Measurements from ENCODE around the gene MTMR3. TPM values are rescaled to one million over a fixed set of nuclear protein-coding genes. Genes with fewer than 3 reads are reported as not detected.

Gene MTMR3
- total and polyA plus RNA-seq, 2 of the 8 experiments (the other 6 are each of a cell fraction or from before 2014, with no cell fraction given) = 16.9 to 18.5 TPM

DNA sequence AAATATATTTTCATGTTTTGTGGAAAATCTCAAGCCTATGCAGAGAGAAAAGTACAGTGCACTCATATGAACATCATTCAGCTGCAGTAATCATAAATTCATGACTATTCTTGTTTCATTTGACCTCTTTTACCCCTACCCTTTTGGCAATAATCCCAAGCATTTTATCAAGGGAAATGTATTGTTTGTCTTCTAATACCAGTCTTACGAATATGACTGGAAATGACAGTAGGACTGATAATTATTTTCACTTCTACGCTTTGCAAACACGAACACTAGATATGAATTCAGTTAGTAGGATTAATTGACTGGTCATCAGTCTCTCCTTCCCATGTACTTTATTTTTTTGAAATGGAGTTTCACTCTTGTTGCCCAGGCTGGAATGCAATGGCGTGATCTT, 90.3 kb downstream of the MTMR3 start:
- Histone ChIP-seq H3K4me3 (ENCODE audit: extremely low read depth in 1 of 4, insufficient read depth in 2 of 4, low read depth in 3 of 4, low read length in 4 of 4) (no peak overlapping the region), H3K9me3 (ENCODE audit: insufficient read depth in 2 of 2, low read depth in 1 of 2, low read length in 1 of 2) (no peaks in the 10 kb centered on the region)
- TF ChIP-seq, protein P1, sequence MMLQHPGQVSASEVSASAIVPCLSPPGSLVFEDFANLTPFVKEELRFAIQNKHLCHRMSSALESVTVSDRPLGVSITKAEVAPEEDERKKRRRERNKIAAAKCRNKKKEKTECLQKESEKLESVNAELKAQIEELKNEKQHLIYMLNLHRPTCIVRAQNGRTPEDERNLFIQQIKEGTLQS (IDR thresholded peaks at IDR 0.05; ENCODE audit: insufficient read depth, low read depth, low read length) = no peak
- TF ChIP-seq BACH1 (IDR thresholded peaks at IDR 0.05; ENCODE audit: low read length) = no peak
- no peak for TF ChIP-seq JUND (IDR thresholded peaks at IDR 0.05; ENCODE audit: low read length)
- no peak for TF ChIP-seq RAD21 (IDR thresholded peaks at IDR 0.05 in 1 of 2, conservative IDR thresholded peaks at IDR 0.05 in 1 of 2; ENCODE audit: low read depth in 2 of 2, low read length in 2 of 2)
- TF ChIP-seq TEAD4 (IDR thresholded peaks at IDR 0.05; ENCODE audit: low read depth, low read length) = no peak
- no peak for TF ChIP-seq CREB1 (IDR thresholded peaks at IDR 0.05)
- TF ChIP-seq TAF1 (IDR thresholded peaks at IDR 0.05; ENCODE audit: low read depth, low read length) = no peak
- TF ChIP-seq SIRT6 (IDR thresholded peaks at IDR 0.05; ENCODE audit: low read length) = no peak
- TF ChIP-seq EZH2 (IDR thresholded peaks at IDR 0.05; ENCODE audit: low read depth, low read length, severe bottlenecking) = no peak
- TF ChIP-seq BCL11A (IDR thresholded peaks at IDR 0.05; ENCODE audit: low read depth in 2 of 2, low read length in 2 of 2) = no peak
- TF ChIP-seq SP1 (IDR thresholded peaks at IDR 0.05; ENCODE audit: low read depth, low read length) = no peak
- TF ChIP-seq, protein P2, sequence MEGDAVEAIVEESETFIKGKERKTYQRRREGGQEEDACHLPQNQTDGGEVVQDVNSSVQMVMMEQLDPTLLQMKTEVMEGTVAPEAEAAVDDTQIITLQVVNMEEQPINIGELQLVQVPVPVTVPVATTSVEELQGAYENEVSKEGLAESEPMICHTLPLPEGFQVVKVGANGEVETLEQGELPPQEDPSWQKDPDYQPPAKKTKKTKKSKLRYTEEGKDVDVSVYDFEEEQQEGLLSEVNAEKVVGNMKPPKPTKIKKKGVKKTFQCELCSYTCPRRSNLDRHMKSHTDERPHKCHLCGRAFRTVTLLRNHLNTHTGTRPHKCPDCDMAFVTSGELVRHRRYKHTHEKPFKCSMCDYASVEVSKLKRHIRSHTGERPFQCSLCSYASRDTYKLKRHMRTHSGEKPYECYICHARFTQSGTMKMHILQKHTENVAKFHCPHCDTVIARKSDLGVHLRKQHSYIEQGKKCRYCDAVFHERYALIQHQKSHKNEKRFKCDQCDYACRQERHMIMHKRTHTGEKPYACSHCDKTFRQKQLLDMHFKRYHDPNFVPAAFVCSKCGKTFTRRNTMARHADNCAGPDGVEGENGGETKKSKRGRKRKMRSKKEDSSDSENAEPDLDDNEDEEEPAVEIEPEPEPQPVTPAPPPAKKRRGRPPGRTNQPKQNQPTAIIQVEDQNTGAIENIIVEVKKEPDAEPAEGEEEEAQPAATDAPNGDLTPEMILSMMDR (IDR thresholded peaks at IDR 0.05; ENCODE audit: control extremely low read depth in 1 of 3, insufficient read depth in 1 of 3, low read depth in 1 of 3, low read length in 3 of 3) = no peak

More for the DNA sequence above, 90.3 kb downstream of the MTMR3 start:
- H3K27ac ChIP-seq (ENCODE audit: low read depth, low read length) = no peak overlapping the region
- H3K4me2 ChIP-seq (ENCODE audit: insufficient read depth in 1 of 2, low read depth in 2 of 2, low read length in 2 of 2) = no peak overlapping the region
- no peak overlapping the region for H2AK5ac ChIP-seq (ENCODE audit: low read depth, low read length)
- H3K18ac ChIP-seq (ENCODE audit: extremely low read depth, low read length) = no peak overlapping the region
- H4K5ac ChIP-seq (ENCODE audit: insufficient read length, low read depth, low read length) = no peak overlapping the region
- no peak overlapping the region for H3K4ac ChIP-seq (replicated peaks; ENCODE audit: insufficient read length, low read depth, low read length)
- H2BK20ac ChIP-seq (ENCODE audit: low read length) = no peak overlapping the region
- DNase-seq (ENCODE audit: low read depth in 1 of 2, low spot score in 2 of 2) (no peak), FAIRE-seq (no peak)
- no peaks in the 10 kb centered on the region for H3K4me1 ChIP-seq (replicated peaks in 1 of 4; ENCODE audit: control insufficient read depth in 3 of 4, insufficient read depth in 4 of 4, low read length in 3 of 4)
- H2BK12ac ChIP-seq (ENCODE audit: low read depth, low read length) = no peak overlapping the region
- no peak overlapping the region for H3K9ac ChIP-seq (replicated peaks in 1 of 4; ENCODE audit: extremely low read depth in 1 of 4, low read depth in 3 of 4, low read length in 3 of 4)
- no peaks in the 10 kb centered on the region for H3K27me3 ChIP-seq (replicated peaks in 1 of 4; ENCODE audit: control insufficient read depth in 3 of 4, extremely low read depth in 1 of 4, insufficient read depth in 3 of 4, low read length in 3 of 4)
- no peaks in the 10 kb centered on the region for H3K79me2 ChIP-seq (ENCODE audit: control insufficient read depth in 1 of 2, insufficient read depth in 2 of 2, low read length in 2 of 2)
- H2BK120ac ChIP-seq (replicated peaks; ENCODE audit: low read depth, low read length) = no peak overlapping the region
- ChIA-PET POLR2A (ENCODE audit: partially characterized antibody) (no interaction called here), CTCF (ENCODE audit: partially characterized antibody) (no interaction called here)
- no peak overlapping the region for H3K56ac ChIP-seq (replicated peaks; ENCODE audit: insufficient read length, low read depth, low read length)
- H3K23me2 ChIP-seq (ENCODE audit: low read depth, low read length) = no peaks in the 10 kb centered on the region
- no peak overlapping the region for H3K23ac ChIP-seq (ENCODE audit: insufficient read length)
- H2AFZ ChIP-seq (ENCODE audit: low read length) = no peak overlapping the region
- no peaks in the 10 kb centered on the region for H3K79me1 ChIP-seq (ENCODE audit: low read depth, low read length)
- H4K91ac ChIP-seq (replicated peaks; ENCODE audit: insufficient read length, low read length) = no peak overlapping the region
- 89% methylated on average over 4 of the region's 4 CpGs; no CpG with 5 or more reads in 1 of the 2 experiments for WGBS, 2 experiments (ENCODE audit: extremely low coverage in 1 of 2, insufficient coverage in 1 of 2, insufficient read length in 1 of 2, insufficient replicate concordance in 2 of 2, low coverage in 1 of 2, low lambda C conversion rate in 2 of 2, missing lambda C conversion rate in 1 of 2)
- H4K8ac ChIP-seq (ENCODE audit: extremely low read depth, insufficient read depth, low read length) = no peak overlapping the region
- H3K14ac ChIP-seq (ENCODE audit: insufficient read length) = no peak overlapping the region
- H3K36me3 ChIP-seq (ENCODE audit: control insufficient read depth in 2 of 4, insufficient read depth in 4 of 4, low read length in 3 of 4) = 0 out of 8 replicates have a peak, but pooled peaks cover 0 to under 1% (median 0%) of the 10 kb centered on the region in 4 experiments
- no peak overlapping the region for H2BK5ac ChIP-seq (ENCODE audit: low read depth, low read length)
- H4K20me1 ChIP-seq (replicated peaks in 1 of 2; ENCODE audit: control insufficient read depth in 1 of 2, insufficient read depth in 2 of 2, low read length in 2 of 2) = peaks cover 0 to 1% of the 10 kb centered on the region in 2 experiments
- no peak overlapping the region for H2BK15ac ChIP-seq (ENCODE audit: low read length)
